Pancreas (tissue), 10 donors: ENCODE measurements around the gene CROCC. TPM values are rescaled to one million over a fixed set of nuclear protein-coding genes. Genes with fewer than 3 reads are reported as not detected.

Experiments
- ATAC-seq, 4 donors: fragments of 200-7000 bp; cut with Tn5 transposase; one replicate each; pipeline versions ENCODE4 v1.8.0 to v1.9.1; 2020; ENCODE audit warnings: mild to moderate bottlenecking in 4 of 4, moderate library complexity in 4 of 4
- DNase-seq, 6 donors: peaks; one replicate each; pipeline ENCODE4 v3.0.0-alpha.2; 2020
- FAIRE-seq: peaks from 2 replicates; lab custom pipeline; 2012; peaks lifted over from hg19 to GRCh38; lab: Jason Lieb, UNC
- H3K27ac ChIP-seq, 4 donors: fragments of 200-600 bp; sonication (generic); 1 replicate in 3 of 4; 2 replicates in 1 of 4; pipeline versions ENCODE4 v1.5.0 to v1.8.0; 2020
- H3K27me3 ChIP-seq, 4 donors: fragments of 200-600 bp; one replicate each; pipeline ENCODE4 v1.8.0; 2021
- H3K36me3 ChIP-seq, 3 donors: fragments of 200-600 bp; sonication (generic) in 1 of 3; one replicate each; pipeline versions ENCODE4 v1.5.0 to v1.8.0; 2020 to 2021
- H3K4me1 ChIP-seq, 3 donors: fragments of 200-600 bp; one replicate each; pipeline ENCODE4 v1.8.0; 2021
- H3K4me3 ChIP-seq, 4 donors: fragments of 200-600 bp; sonication (generic) in 2 of 4; one replicate each; pipeline versions ENCODE4 v1.5.0 to v1.8.0; 2020 to 2021
- H3K9me3 ChIP-seq, 4 donors: fragments of 200-600 bp; one replicate each; pipeline ENCODE4 v1.8.0; 2021
- WGBS, 2 donors: extraction: QIAGEN DNeasy Blood & Tissue Kit; methylation state at CpG; one replicate each; pipeline ENCODE4 v1.1.7; 2013; 5-methylcytosine and 5-hydroxymethylcytosine counted together
- intact Hi-C, 3 donors: fragments of 100-400 bp; cut with DNase I; formaldehyde crosslinking; loops; one replicate each; pipeline versions ENCODE4 v1.11.1 to v1.14.2; 2022
- polyA plus RNA-seq, 2 donors: library from polyadenylated mRNA; stranded (reverse); fragments of 200-250 nt; gene quantifications; one replicate each; pipeline ENCODE4 v1.2.3, GENCODE V29; 2013
- total RNA-seq, 6 donors: library from RNA; stranded (reverse); fragmentation: NEBNext Ultra II Directional in 4 of 6; extraction: Animal tissue kit (Norgen Biotek cat#: 25700) in 4 of 6; gene quantifications; one replicate each; pipeline versions ENCODE4 v1.2.1 to v1.2.4, GENCODE V29; 2021 to 2023
- TF ChIP-seq, protein P1 (sequence below), 4 donors: fragments of 200-600 bp; sonication (generic) in 3 of 4; IDR thresholded peaks; one replicate each; pipeline versions ENCODE4 v1.5.0 to v1.8.0; 2021; ENCODE audit warnings: antibody characterized with exemption in 4 of 4
- donor health status: healthy with polysubstance abuse.
- donor health status: DM: no; HTN: no; CAD: no; lungs with moderate emphysema.
- donor health status: DM: no; HTN: no; CAD: no.
- donor health status: control.
- donor health status: control.
- donor health status: Bipolar disorder and iron deficiency.
- donor health status: DM: yes; HTN: yes; CAD: no.
- donor health status: DM: no; HTN: no; CAD: no.
- donor health status: DM: no; HTN: no; CAD: no.
- donor health status: DM: yes; HTN: yes; CAD: no.

CROCC gene
- total and polyA plus RNA-seq, 8 donors = 8.1 to 101 (median 14.6) TPM

DNA sequence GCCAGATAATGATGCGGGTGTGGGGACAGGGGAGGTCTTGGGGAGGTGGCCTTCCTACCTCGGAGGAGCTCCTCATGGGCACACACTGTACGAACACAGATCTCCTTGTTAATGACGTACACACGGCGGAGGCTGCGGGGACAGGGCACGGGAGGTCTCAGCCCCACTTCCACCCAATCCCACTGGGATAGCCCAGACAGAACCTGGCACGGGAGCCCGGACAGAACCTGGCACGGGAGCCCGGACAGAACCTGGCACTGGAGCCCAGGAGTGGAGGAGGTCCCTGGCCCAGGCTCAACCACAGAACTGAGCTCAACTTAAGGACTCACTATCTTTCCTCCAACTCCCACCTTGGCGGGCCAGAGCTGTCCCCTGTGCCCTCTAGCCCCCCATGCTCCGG is 53.5 kb downstream of the CROCC start:
- WGBS, 2 donors = 56 to 72% methylated on average over 14 of the region's 14 CpGs
- H3K4me1 ChIP-seq = no peaks in the 10 kb centered on the region
- intact Hi-C loops = no loop called here
- no peak for FAIRE-seq
- H3K4me3 ChIP-seq = no peak overlapping the region
- ATAC-seq = no peak
- no peaks in the 10 kb centered on the region for H3K9me3 ChIP-seq
- TF ChIP-seq, protein P1, sequence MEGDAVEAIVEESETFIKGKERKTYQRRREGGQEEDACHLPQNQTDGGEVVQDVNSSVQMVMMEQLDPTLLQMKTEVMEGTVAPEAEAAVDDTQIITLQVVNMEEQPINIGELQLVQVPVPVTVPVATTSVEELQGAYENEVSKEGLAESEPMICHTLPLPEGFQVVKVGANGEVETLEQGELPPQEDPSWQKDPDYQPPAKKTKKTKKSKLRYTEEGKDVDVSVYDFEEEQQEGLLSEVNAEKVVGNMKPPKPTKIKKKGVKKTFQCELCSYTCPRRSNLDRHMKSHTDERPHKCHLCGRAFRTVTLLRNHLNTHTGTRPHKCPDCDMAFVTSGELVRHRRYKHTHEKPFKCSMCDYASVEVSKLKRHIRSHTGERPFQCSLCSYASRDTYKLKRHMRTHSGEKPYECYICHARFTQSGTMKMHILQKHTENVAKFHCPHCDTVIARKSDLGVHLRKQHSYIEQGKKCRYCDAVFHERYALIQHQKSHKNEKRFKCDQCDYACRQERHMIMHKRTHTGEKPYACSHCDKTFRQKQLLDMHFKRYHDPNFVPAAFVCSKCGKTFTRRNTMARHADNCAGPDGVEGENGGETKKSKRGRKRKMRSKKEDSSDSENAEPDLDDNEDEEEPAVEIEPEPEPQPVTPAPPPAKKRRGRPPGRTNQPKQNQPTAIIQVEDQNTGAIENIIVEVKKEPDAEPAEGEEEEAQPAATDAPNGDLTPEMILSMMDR (IDR thresholded peaks at IDR 0.05) = no peak
- H3K27me3 ChIP-seq = no peaks in the 10 kb centered on the region
- peak in 1 of 6 donors; percentile 57 for DNase-seq
- H3K36me3 ChIP-seq = no peaks in the 10 kb centered on the region
- no peak overlapping the region for H3K27ac ChIP-seq

DNA sequence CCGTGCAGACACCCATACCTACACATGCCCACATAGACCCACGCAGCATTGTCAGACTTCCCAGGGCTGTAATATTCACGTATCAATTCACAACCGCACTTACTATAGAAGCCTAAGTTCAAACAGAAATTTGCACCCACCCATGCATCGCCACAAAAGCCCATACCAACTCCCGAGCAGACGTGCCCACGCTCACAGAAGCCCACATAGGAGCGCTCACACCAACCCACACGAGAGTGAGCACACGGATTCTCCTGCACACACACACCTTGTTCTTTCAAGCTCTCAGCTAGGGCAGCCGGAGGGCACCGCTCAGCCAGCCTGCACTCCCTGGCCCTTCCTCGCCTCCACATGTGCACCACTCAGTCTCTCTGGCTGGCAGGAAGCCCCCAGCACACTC is 54.1 kb downstream of the CROCC start:
- no peaks in the 10 kb centered on the region for H3K27me3 ChIP-seq
- FAIRE-seq (no peak), DNase-seq (no peak), ATAC-seq (no peak)
- H3K27ac ChIP-seq = no peak overlapping the region
- H3K36me3 ChIP-seq = no peaks in the 10 kb centered on the region
- WGBS, 2 donors = 82 to 87% methylated on average over 13 to 14 of the region's 14 CpGs
- intact Hi-C loops = no loop called here
- H3K9me3 ChIP-seq = no peaks in the 10 kb centered on the region
- H3K4me1 ChIP-seq = no peaks in the 10 kb centered on the region
- TF ChIP-seq, protein P1 (IDR thresholded peaks at IDR 0.05) = no peak
- H3K4me3 ChIP-seq = no peak overlapping the region

DNA sequence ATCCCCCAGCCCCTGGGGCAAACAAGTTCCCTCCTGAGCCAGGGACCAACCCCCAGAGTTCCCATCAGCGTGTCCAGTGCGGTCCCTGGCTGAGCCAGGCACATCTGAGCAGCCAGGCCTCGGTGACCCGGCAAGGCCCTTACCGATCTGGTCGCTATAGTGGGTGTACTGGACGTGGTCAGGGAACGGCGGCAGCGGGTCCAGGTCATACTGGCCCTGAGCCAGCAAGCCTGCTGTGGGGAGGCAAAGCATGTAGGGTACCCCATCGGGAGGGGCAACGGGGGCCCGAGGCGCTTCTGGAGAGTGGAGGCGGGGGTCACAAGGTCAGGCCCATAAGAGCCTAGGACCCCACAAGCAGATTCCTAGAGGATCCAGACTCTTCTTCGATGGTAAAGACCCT is 55.2 kb downstream of the CROCC start:
- Histone ChIP-seq H3K9me3 (no peaks in the 10 kb centered on the region), H3K27me3 (no peaks in the 10 kb centered on the region), H3K36me3 (no peaks in the 10 kb centered on the region), H3K4me3 (no peak overlapping the region), H3K27ac (no peak overlapping the region), H3K4me1 (no peaks in the 10 kb centered on the region)
- DNase-seq = peak in 1 of 6 donors; percentile 78
- WGBS, 2 donors = 86 to 89% methylated on average over 13 to 16 of the region's 16 CpGs
- TF ChIP-seq, protein P1 (IDR thresholded peaks at IDR 0.05) = no peak
- no peak for ATAC-seq
- FAIRE-seq = no peak
- intact Hi-C loops = no loop called here

DNA sequence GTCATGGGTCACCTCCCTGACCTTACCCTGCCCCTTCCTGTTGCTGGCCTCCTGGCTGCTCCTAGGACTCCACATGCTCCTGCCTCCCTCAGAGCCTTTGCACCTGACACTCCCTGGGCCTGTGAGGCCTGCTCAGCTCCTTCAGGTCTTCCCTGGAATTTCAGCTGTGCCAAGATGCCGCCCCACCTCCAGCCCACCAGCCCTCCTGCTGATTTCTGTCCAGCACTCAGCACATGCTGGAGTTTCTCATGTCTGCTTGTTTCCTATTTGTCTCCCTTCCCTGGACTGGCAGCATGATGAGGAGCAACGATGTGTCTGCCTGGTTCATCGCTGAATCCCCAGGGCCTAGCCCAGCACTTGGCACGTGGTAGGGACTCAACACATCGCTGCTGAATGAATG is 55.6 kb downstream of the CROCC start:
- Histone ChIP-seq H3K36me3 (no peaks in the 10 kb centered on the region), H3K9me3 (no peaks in the 10 kb centered on the region), H3K4me3 (no peak overlapping the region), H3K27ac (no peak overlapping the region), H3K4me1 (no peaks in the 10 kb centered on the region), H3K27me3 (no peaks in the 10 kb centered on the region)
- 89 to 92% methylated on average over 5 of the region's 5 CpGs for WGBS, 2 donors
- intact Hi-C loops = no loop called here
- no peak for ATAC-seq
- no peak for DNase-seq
- FAIRE-seq = no peak
- TF ChIP-seq, protein P1 (IDR thresholded peaks at IDR 0.05) = no peak

DNA sequence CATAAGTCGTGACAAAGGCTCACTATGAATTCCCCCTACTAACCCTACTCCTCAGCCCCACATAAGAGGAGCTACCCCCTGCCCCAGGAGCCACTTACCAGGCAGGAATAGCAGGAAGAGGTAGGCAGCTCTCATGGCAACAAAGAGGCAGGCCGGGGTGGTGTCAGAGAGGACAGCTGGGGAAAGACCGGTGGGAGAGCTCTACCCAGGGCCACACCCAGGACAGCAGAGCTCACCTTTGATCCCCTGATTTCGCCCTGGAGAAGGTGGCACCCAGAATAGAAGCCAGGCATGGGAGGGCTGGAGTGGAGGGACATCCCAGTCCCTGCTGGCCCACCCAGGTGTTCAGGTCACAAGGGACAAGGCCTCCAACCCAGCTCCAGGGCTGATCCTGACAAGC is 56.4 kb downstream of the CROCC start:
- Histone ChIP-seq H3K27ac (no peak overlapping the region), H3K4me1 (no peaks in the 10 kb centered on the region), H3K36me3 (no peaks in the 10 kb centered on the region), H3K9me3 (no peaks in the 10 kb centered on the region), H3K27me3 (no peaks in the 10 kb centered on the region), H3K4me3 (no peak overlapping the region)
- 83 to 85% methylated on average over 4 of the region's 4 CpGs for WGBS, 2 donors
- ATAC-seq = no peak
- intact Hi-C loops = no loop called here
- FAIRE-seq = no peak
- DNase-seq = no peak
- TF ChIP-seq, protein P1 (IDR thresholded peaks at IDR 0.05) = no peak
